Lung (tissue), 12 donors: ENCODE measurements around the gene FIGN. TPM values are rescaled to one million over a fixed set of nuclear protein-coding genes. Genes with fewer than 3 reads are reported as not detected.
A peak's percentile ranks its signal among the peaks of the same experiment; 100 is the strongest.

Experiments
- ATAC-seq: fragments of 200-7000 bp; cut with Tn5 transposase; one replicate; pipeline ENCODE4 v1.9.1; 2020; ENCODE audit warnings: moderate number of reproducible peaks; ENCODE audit not compliant: insufficient read depth, low FRiP score
- DNase-seq, 3 donors: peaks; one replicate each; pipeline ENCODE4 v3.0.0-alpha.2; 2013 to 2017
- H3K27ac ChIP-seq, 2 donors: one replicate each; pipeline ENCODE4 v1.5.1; 2013; ENCODE audit warnings: mild to moderate bottlenecking in 2 of 2, moderate library complexity in 2 of 2, control low read depth in 1 of 2, inconsistent platforms in 1 of 2, low read depth in 1 of 2, low read length in 1 of 2
- H3K27me3 ChIP-seq, 3 donors: one replicate each; pipeline ENCODE4 v1.5.1; 2013; ENCODE audit warnings: low read length in 2 of 3; ENCODE audit not compliant: control insufficient read depth in 3 of 3, insufficient read depth in 3 of 3
- H3K36me3 ChIP-seq, 4 donors: one replicate each; pipeline ENCODE4 v1.5.1; 2013; ENCODE audit warnings: low read length in 4 of 4, mild to moderate bottlenecking in 1 of 4, moderate library complexity in 1 of 4; ENCODE audit not compliant: control insufficient read depth in 4 of 4, insufficient read depth in 4 of 4
- H3K4me1 ChIP-seq, 5 donors: one replicate each; pipeline ENCODE4 v1.5.1; 2013; ENCODE audit warnings: low read length in 5 of 5, mild to moderate bottlenecking in 2 of 5, moderate library complexity in 1 of 5; ENCODE audit not compliant: control insufficient read depth in 5 of 5, insufficient read depth in 5 of 5
- H3K4me3 ChIP-seq: one replicate; pipeline ENCODE4 v1.5.1; 2013; ENCODE audit warnings: mild to moderate bottlenecking, control low read depth, moderate library complexity
- H3K9ac ChIP-seq, 2 donors: one replicate each; pipeline ENCODE4 v1.5.1; 2013; ENCODE audit warnings: low read length in 2 of 2, control low read depth in 1 of 2; ENCODE audit not compliant: insufficient read depth in 1 of 2
- H3K9me3 ChIP-seq, 4 donors: one replicate each; pipeline ENCODE4 v1.5.1; 2013; ENCODE audit warnings: low read length in 3 of 4, mild to moderate bottlenecking in 1 of 4, moderate library complexity in 1 of 4; ENCODE audit not compliant: control insufficient read depth in 4 of 4, insufficient read depth in 3 of 4
- WGBS, 2 donors: extraction: QIAGEN DNeasy Blood & Tissue Kit; methylation state at CpG; one replicate each; pipeline ENCODE4 v1.1.7; 2013; 5-methylcytosine and 5-hydroxymethylcytosine counted together
- polyA plus RNA-seq, 2 donors: library from polyadenylated mRNA; stranded (reverse); fragments of 200-250 nt; gene quantifications; one replicate each; pipeline ENCODE4 v1.2.1, GENCODE V29; 2013
- total RNA-seq, 2 donors: library from RNA; depleted of rRNA in 1 of 2; stranded (reverse); fragments of >200 nt in 1 of 2; gene quantifications; one replicate each; pipeline ENCODE4 v1.2.1, GENCODE V29; 2014 to 2021
- TF ChIP-seq, protein P1 (sequence below): IDR thresholded peaks from 2 replicates; pipeline ENCODE4 v1.5.1; 2012; ENCODE audit warnings: mild to moderate bottlenecking; ENCODE audit errors: control extremely low read depth, extremely low read depth
- donor health status: control.
- donor health status: control.
- donor health status: Bipolar disorder and iron deficiency.
- donor health status: healthy.
- donor health status: DM: yes; HTN: yes; CAD: no.

FIGN gene
- total and polyA plus RNA-seq, 4 donors = 0.42 to 6.5 (median 3.0) TPM

GRCh38 chr2:163670929-163671328, 64.9 kb downstream of the FIGN start:
- DNase-seq (no peak), ATAC-seq (no peak)
- no peak overlapping the region for H3K9ac ChIP-seq
- TF ChIP-seq, protein P1, sequence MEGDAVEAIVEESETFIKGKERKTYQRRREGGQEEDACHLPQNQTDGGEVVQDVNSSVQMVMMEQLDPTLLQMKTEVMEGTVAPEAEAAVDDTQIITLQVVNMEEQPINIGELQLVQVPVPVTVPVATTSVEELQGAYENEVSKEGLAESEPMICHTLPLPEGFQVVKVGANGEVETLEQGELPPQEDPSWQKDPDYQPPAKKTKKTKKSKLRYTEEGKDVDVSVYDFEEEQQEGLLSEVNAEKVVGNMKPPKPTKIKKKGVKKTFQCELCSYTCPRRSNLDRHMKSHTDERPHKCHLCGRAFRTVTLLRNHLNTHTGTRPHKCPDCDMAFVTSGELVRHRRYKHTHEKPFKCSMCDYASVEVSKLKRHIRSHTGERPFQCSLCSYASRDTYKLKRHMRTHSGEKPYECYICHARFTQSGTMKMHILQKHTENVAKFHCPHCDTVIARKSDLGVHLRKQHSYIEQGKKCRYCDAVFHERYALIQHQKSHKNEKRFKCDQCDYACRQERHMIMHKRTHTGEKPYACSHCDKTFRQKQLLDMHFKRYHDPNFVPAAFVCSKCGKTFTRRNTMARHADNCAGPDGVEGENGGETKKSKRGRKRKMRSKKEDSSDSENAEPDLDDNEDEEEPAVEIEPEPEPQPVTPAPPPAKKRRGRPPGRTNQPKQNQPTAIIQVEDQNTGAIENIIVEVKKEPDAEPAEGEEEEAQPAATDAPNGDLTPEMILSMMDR = no peak
- no peak overlapping the region for H3K4me3 ChIP-seq
- no peaks in the 10 kb centered on the region for H3K27me3 ChIP-seq
- no peaks in the 10 kb centered on the region for H3K36me3 ChIP-seq
- peaks cover 0 to 20% (median 0%) of the 10 kb centered on the region in 5 donors for H3K4me1 ChIP-seq
- no peaks in the 10 kb centered on the region for H3K9me3 ChIP-seq
- WGBS, 2 donors = 91 to 93% methylated on average over 3 of the region's 3 CpGs
- H3K27ac ChIP-seq = no peak overlapping the region

DNA sequence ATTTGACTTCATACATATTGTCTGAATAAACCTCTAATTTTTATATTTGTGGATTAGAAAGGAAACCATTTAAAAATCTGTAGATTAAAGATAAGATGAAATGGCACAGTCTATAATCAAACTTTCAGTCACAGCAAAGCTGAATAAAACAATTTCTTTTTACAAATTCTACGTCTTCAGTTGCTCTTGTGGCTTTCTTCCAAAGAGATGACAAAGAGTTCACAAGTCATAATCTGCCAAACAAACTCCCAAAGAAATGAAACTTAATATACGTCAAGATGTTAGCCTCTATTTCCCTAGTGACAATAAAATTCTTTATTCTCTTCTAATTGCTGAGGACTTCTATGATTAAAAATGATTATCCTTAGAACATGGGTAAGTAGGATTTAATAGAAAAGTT, 66.3 kb downstream of the FIGN start:
- H3K9ac ChIP-seq = no peak overlapping the region
- TF ChIP-seq, protein P1 = no peak
- no peak overlapping the region for H3K4me3 ChIP-seq
- no peaks in the 10 kb centered on the region for H3K36me3 ChIP-seq
- H3K4me1 ChIP-seq = peaks cover 0 to 21% (median 0%) of the 10 kb centered on the region in 5 donors
- H3K27me3 ChIP-seq = no peaks in the 10 kb centered on the region
- no peak overlapping the region for H3K27ac ChIP-seq
- WGBS, 2 donors = 26 to 42% methylated on average over 2 of the region's 2 CpGs
- no peaks in the 10 kb centered on the region for H3K9me3 ChIP-seq
- DNase-seq = no peak
- no peak for ATAC-seq

GRCh38 chr2:163667064-163667887, 68.5 kb downstream of the FIGN start:
- no peak overlapping the region for H3K9ac ChIP-seq
- peak in 1 of 3 donors; percentile 20 for DNase-seq
- TF ChIP-seq, protein P1 = no peak
- ATAC-seq = no peak
- 58 to 66% methylated on average over 4 of the region's 4 CpGs for WGBS, 2 donors
- no peaks in the 10 kb centered on the region for H3K27me3 ChIP-seq
- H3K27ac ChIP-seq = peak overlapping the region in 1 of 2 donors; percentile 82
- peaks cover 0 to 19% (median 0%) of the 10 kb centered on the region in 5 donors for H3K4me1 ChIP-seq
- H3K4me3 ChIP-seq = no peak overlapping the region
- H3K36me3 ChIP-seq = no peaks in the 10 kb centered on the region
- H3K9me3 ChIP-seq = no peaks in the 10 kb centered on the region
